CD4-positive, alpha-beta T cell treated with Interleukin-2 at 100 ng/mL for 4 hours (primary cell): ENCODE measurements around the gene LCE1D.

Experiments
- DNase-seq: peaks from one replicate; pipeline ENCODE4 v3.0.0-alpha.2; 2020; ENCODE audit warnings: low spot score

LCE1D gene

GRCh38 chr1:152817309-152817708 is 20.8 kb downstream of the LCE1D start:
- DNase-seq, result no peak

GRCh38 chr1:152823294-152823693 is 26.8 kb downstream of the LCE1D start:
- DNase-seq, result no peak

GRCh38 chr1:152824964-152825363 is 28.4 kb downstream of the LCE1D start:
- DNase-seq, result no peak

- no peak for DNase-seq
Observed at GRCh38 chr1:152827173-152827572, 30.7 kb downstream of the LCE1D start, which contains the start of gene LCE1A. Gene LCE1A (plus strand): TSS chr1:152827473. CDS start chr1:152827473, 0 bp downstream.

GRCh38 chr1:152836870-152837269 is 40.3 kb downstream of the LCE1D start:
- DNase-seq, result no peak

- DNase-seq, result no peak
Observed at GRCh38 chr1:152842556-152842955, 46.0 kb downstream of the LCE1D start, which contains the start of gene LCE6A. Gene LCE6A (plus strand): TSS chr1:152842856. CDS start chr1:152843521, 665 bp downstream.
